Activated T-cell treated with anti-CD3 and anti-CD28 coated beads for 4 hours (primary cell): ENCODE results near the gene MMP20.
"Not testable (repeated sequence)": the region's sequence is repeated elsewhere in the genome, so short reads cannot be mapped to it uniquely, and the experiment has no call there.

Experiments
- DNase-seq: peaks from one replicate; pipeline ENCODE4 v3.0.0-alpha.2; 2020

Gene MMP20

GRCh38 chr11:102625177-102625576, at the start of gene MMP20:
TSS of gene MMP20 (minus strand) at chr11:102625332. CDS start at chr11:102625319, 13 bp downstream.
- DNase-seq = no peak

- DNase-seq = no peak
Measured at GRCh38 chr11:102669664-102670063, 44.5 kb upstream of the MMP20 start.

- DNase-seq = no peak
Measured at GRCh38 chr11:102666331-102666957, 41.3 kb upstream of the MMP20 start.

- no peak for DNase-seq
Measured at GRCh38 chr11:102664001-102664752, 39.0 kb upstream of the MMP20 start.

GRCh38 chr11:102662607-102663006, 37.5 kb upstream of the MMP20 start:
- DNase-seq = no peak

- DNase-seq = no peak
Measured at GRCh38 chr11:102661040-102661439, 35.9 kb upstream of the MMP20 start.

- DNase-seq = no peak
Measured at GRCh38 chr11:102656528-102656927, 31.4 kb upstream of the MMP20 start.

GRCh38 chr11:102655547-102655946, 30.4 kb upstream of the MMP20 start:
- no peak for DNase-seq

GRCh38 chr11:102654761-102655160, 29.6 kb upstream of the MMP20 start:
- no peak for DNase-seq

- no peak for DNase-seq
Measured at GRCh38 chr11:102653744-102654291, 28.7 kb upstream of the MMP20 start.

GRCh38 chr11:102647430-102647829, 22.3 kb upstream of the MMP20 start:
- no peak for DNase-seq

- no peak for DNase-seq
Measured at GRCh38 chr11:102643941-102644340, 18.8 kb upstream of the MMP20 start.

- no peak for DNase-seq
Measured at GRCh38 chr11:102640946-102641345, 15.8 kb upstream of the MMP20 start.

GRCh38 chr11:102639656-102640055, 14.5 kb upstream of the MMP20 start:
- DNase-seq = no peak

GRCh38 chr11:102637731-102638130, 12.6 kb upstream of the MMP20 start:
- DNase-seq = no peak

- DNase-seq = no peak
Measured at GRCh38 chr11:102633385-102634026, 8.4 kb upstream of the MMP20 start.

- DNase-seq = no peak
Measured at GRCh38 chr11:102632026-102632425, 6.9 kb upstream of the MMP20 start.

GRCh38 chr11:102630598-102631448, 5.7 kb upstream of the MMP20 start:
- DNase-seq = no peak

- DNase-seq = not testable (repeated sequence)
Measured at GRCh38 chr11:102629908-102630307, 4.8 kb upstream of the MMP20 start.

- no peak for DNase-seq
Measured at GRCh38 chr11:102626676-102627075, 1.5 kb upstream of the MMP20 start.

GRCh38 chr11:102623998-102624397, 1.1 kb downstream of the MMP20 start:
- no peak for DNase-seq

GRCh38 chr11:102623128-102623527, 2.0 kb downstream of the MMP20 start:
- no peak for DNase-seq

- DNase-seq = no peak
Measured at GRCh38 chr11:102622258-102622657, 2.9 kb downstream of the MMP20 start.
